Articular chondrocyte of knee joint (primary cell): Measurements from ENCODE around the gene GALNT17. TPM values are rescaled to one million over a fixed set of nuclear protein-coding genes. Genes with fewer than 3 reads are reported as not detected.

Source experiments
- small RNA-seq: library from RNA; depleted of rRNA; stranded (forward); fragments of <200 nt; gene quantifications from one replicate; pipeline ENCODE3, GENCODE V24; 2012
- total RNA-seq: library from RNA; depleted of rRNA; stranded (reverse); fragments of >200 nt; gene quantifications from 2 replicates; pipeline ENCODE4 v1.2.3, GENCODE V29; 2012

Gene GALNT17
- total RNA-seq = under 0.01 and 0.26 TPM in 2 replicates

GRCh38 chr7:71132127-71132376, at the start of gene GALNT17:
Gene GALNT17 (plus strand): TSS chr7:71132144.

Small RNA genes within 50 kb of the gene (small RNA-seq; reads per million reads assigned to genes)
- gene MIR3914-1 = not detected
- gene RN7SKP75 = not detected
